ENCODE data around the gene TRAPPC1.
"Not testable (repeated sequence)": the region's sequence is repeated elsewhere in the genome, so short reads cannot be mapped to it uniquely, and the experiment has no call there.

TRAPPC1 gene

GRCh38 chr17:7931709-7932482, at the start of gene TRAPPC1, which contains the start of gene CNTROB:
Gene TRAPPC1, minus strand, starts transcription at chr17:7931946. Its CDS starts 117 bp downstream, at chr17:7931829.
Gene CNTROB, plus strand, starts transcription at chr17:7932206. Its CDS starts 874 bp downstream, at chr17:7933080.
- peak; percentile 96 for DNase-seq

- no peak for DNase-seq
These were observed 46.1 kb upstream of the TRAPPC1 start for GRCh38 chr17:7977805-7978204.

- DNase-seq = no peak
These were observed 45.3 kb upstream of the TRAPPC1 start for GRCh38 chr17:7977039-7977438.

- no peak for DNase-seq
These were observed 42.9 kb upstream of the TRAPPC1 start for GRCh38 chr17:7974638-7975131.

- DNase-seq = no peak
These were observed 40.5 kb upstream of the TRAPPC1 start for GRCh38 chr17:7972131-7972785.

GRCh38 chr17:7971651-7972050, 39.9 kb upstream of the TRAPPC1 start:
- DNase-seq = no peak

GRCh38 chr17:7969433-7969832, 37.7 kb upstream of the TRAPPC1 start:
- DNase-seq = no peak

- DNase-seq = no peak
These were observed 36.0 kb upstream of the TRAPPC1 start for GRCh38 chr17:7967751-7968150.

GRCh38 chr17:7961421-7961820, 29.7 kb upstream of the TRAPPC1 start:
- DNase-seq = no peak

GRCh38 chr17:7959503-7960253, 27.9 kb upstream of the TRAPPC1 start:
- DNase-seq = no peak

- DNase-seq = no peak
These were observed 24.7 kb upstream of the TRAPPC1 start for GRCh38 chr17:7956228-7956965.

GRCh38 chr17:7955414-7956227, 23.9 kb upstream of the TRAPPC1 start:
- DNase-seq = no peak

GRCh38 chr17:7953266-7953665, 21.5 kb upstream of the TRAPPC1 start:
- DNase-seq = not testable (repeated sequence)

- DNase-seq = no peak
These were observed 19.5 kb upstream of the TRAPPC1 start for GRCh38 chr17:7951143-7951792.

GRCh38 chr17:7950578-7950977, 18.8 kb upstream of the TRAPPC1 start:
- no peak for DNase-seq

GRCh38 chr17:7947651-7948050, 15.9 kb upstream of the TRAPPC1 start:
- DNase-seq = no peak

- DNase-seq = no peak
These were observed 14.7 kb upstream of the TRAPPC1 start for GRCh38 chr17:7946441-7946840.

GRCh38 chr17:7945651-7946050, 13.9 kb upstream of the TRAPPC1 start:
- no peak for DNase-seq

GRCh38 chr17:7944326-7944725, 12.6 kb upstream of the TRAPPC1 start:
- no peak for DNase-seq

- DNase-seq = no peak
These were observed 11.5 kb upstream of the TRAPPC1 start for GRCh38 chr17:7943291-7943690.

GRCh38 chr17:7940743-7941142, 9.0 kb upstream of the TRAPPC1 start:
- no peak for DNase-seq
